Suprapubic skin (tissue), 4 donors: ENCODE measurements around the gene GPRC5A. TPM values are rescaled to one million over a fixed set of nuclear protein-coding genes. Genes with fewer than 3 reads are reported as not detected.

Experiments
- DNase-seq, 2 donors: peaks; one replicate each; pipeline ENCODE4 v3.0.0-alpha.2; 2019; ENCODE audit warnings: low spot score in 2 of 2
- H3K27ac ChIP-seq: fragments of 200-600 bp; sonication (generic); one replicate; pipeline ENCODE4 v1.5.1; 2019
- H3K27me3 ChIP-seq: fragments of 200-600 bp; sonication (generic); one replicate; pipeline ENCODE4 v1.5.1; 2019
- H3K36me3 ChIP-seq: fragments of 200-600 bp; sonication (generic); one replicate; pipeline ENCODE4 v1.5.1; 2019
- H3K4me1 ChIP-seq: fragments of 200-600 bp; sonication (generic); one replicate; pipeline ENCODE4 v1.5.1; 2019
- H3K4me3 ChIP-seq: fragments of 200-600 bp; sonication (generic); one replicate; pipeline ENCODE4 v1.5.1; 2019; ENCODE audit warnings: mild to moderate bottlenecking
- H3K9me3 ChIP-seq: fragments of 200-600 bp; sonication (generic); one replicate; pipeline ENCODE4 v1.5.1; 2019
- EP300 ChIP-seq: sonication (generic); formaldehyde crosslinking; IDR thresholded peaks from one replicate; pipeline ENCODE4 v1.6.1; 2017; ENCODE audit warnings: antibody characterized with exemption
- POLR2A ChIP-seq, 2 donors: fragments of 450-650 bp; IDR thresholded peaks; one replicate each; pipeline ENCODE4 v1.6.1; 2017; ENCODE audit warnings: antibody characterized with exemption in 2 of 2, mild to moderate bottlenecking in 2 of 2, moderate library complexity in 2 of 2
- POLR2AphosphoS5 ChIP-seq, 3 donors: sonication (generic); formaldehyde crosslinking; IDR thresholded peaks; one replicate each; pipeline ENCODE4 v1.6.1; 2017; ENCODE audit warnings: antibody characterized with exemption in 3 of 3
- WGBS: methylation state at CpG from one replicate; pipeline ENCODE4 v1.1.5; 2018; 5-methylcytosine and 5-hydroxymethylcytosine counted together
- total RNA-seq, 4 donors: library from RNA; depleted of rRNA; stranded (reverse); fragments of >200 nt; gene quantifications; one replicate each; pipeline ENCODE4 v1.1.0, GENCODE V29; 2016
- TF ChIP-seq, protein P1 (sequence below), 2 donors: fragments of 200-600 bp in 1 of 2; fragments of 450-650 bp in 1 of 2; sonication (generic) in 1 of 2; IDR thresholded peaks; one replicate each; pipeline ENCODE4 v1.5.1; 2016 to 2019; ENCODE audit warnings: antibody characterized with exemption in 2 of 2, mild to moderate bottlenecking in 1 of 2, moderate library complexity in 1 of 2

The GPRC5A gene
- total RNA-seq, 4 donors from 2014 or later = 4.0 to 11.0 (median 7.2) TPM

DNA sequence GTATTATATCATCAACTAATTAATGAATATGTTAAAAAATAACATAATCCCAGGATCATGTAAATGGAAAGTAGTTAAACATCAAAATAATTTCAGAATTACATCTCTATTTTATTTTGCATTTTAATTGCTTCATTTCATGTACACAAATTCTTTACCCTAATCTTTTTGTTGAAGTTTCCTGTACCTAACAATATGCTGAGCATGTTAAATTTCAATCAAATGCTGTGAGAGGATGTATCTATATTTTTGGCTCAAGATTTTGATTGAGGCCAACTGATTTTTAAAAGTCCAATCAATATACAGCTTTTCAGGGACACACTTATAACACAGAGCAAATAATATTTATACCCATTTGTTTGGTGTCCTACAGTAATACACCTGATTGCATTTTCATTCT lies 54.2 kb downstream of the GPRC5A start:
- Histone ChIP-seq H3K27ac (no peak overlapping the region), H3K27me3 (no peaks in the 10 kb centered on the region), H3K9me3 (no peaks in the 10 kb centered on the region), H3K4me3 (no peak overlapping the region), H3K36me3 (no peaks in the 10 kb centered on the region), H3K4me1 (peaks cover 4% of the 10 kb centered on the region)
- TF ChIP-seq POLR2A (IDR thresholded peaks at IDR 0.05) = no peak
- TF ChIP-seq EP300 = no peak
- TF ChIP-seq, protein P1, sequence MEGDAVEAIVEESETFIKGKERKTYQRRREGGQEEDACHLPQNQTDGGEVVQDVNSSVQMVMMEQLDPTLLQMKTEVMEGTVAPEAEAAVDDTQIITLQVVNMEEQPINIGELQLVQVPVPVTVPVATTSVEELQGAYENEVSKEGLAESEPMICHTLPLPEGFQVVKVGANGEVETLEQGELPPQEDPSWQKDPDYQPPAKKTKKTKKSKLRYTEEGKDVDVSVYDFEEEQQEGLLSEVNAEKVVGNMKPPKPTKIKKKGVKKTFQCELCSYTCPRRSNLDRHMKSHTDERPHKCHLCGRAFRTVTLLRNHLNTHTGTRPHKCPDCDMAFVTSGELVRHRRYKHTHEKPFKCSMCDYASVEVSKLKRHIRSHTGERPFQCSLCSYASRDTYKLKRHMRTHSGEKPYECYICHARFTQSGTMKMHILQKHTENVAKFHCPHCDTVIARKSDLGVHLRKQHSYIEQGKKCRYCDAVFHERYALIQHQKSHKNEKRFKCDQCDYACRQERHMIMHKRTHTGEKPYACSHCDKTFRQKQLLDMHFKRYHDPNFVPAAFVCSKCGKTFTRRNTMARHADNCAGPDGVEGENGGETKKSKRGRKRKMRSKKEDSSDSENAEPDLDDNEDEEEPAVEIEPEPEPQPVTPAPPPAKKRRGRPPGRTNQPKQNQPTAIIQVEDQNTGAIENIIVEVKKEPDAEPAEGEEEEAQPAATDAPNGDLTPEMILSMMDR (IDR thresholded peaks at IDR 0.05) = no peak
- no peak for TF ChIP-seq POLR2AphosphoS5 (IDR thresholded peaks at IDR 0.05)
- no peak for DNase-seq

DNA sequence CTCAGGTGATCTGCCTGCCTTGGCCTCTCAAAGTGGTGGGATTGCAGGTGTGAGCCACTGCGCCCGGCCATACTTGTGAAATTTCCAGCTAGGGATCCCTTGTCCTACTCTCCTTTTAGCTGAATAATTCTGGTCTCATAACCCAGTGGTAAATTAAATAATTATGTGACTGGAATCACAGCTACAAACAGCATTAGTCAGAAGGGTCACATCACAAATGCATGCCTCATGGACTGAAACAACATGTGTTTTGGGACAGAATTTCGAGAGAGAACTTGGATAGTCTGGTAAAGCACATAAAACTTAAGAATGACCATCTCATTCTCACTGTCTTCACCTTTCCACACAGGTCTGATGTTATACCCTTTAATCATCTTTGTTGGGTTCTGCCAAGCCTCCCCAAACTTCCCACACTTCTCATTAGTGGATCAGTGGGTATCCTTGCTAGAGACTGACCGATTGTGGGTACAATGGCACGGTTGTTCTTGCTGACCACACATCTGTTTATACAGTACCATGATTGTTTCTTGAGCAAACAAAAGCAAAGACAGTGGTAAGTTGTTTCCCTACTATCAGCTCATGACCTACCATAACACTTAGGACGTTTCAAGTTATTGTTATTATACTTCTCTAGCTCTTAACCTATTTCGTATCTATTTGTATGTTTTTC lies 55.5 kb downstream of the GPRC5A start:
- DNase-seq = no peak
- 82% methylated on average over 7 of the region's 7 CpGs for WGBS
- H3K9me3 ChIP-seq = no peaks in the 10 kb centered on the region
- H3K4me3 ChIP-seq = no peak overlapping the region
- no peaks in the 10 kb centered on the region for H3K36me3 ChIP-seq
- H3K27ac ChIP-seq = no peak overlapping the region
- no peaks in the 10 kb centered on the region for H3K27me3 ChIP-seq
- H3K4me1 ChIP-seq = peaks cover 4% of the 10 kb centered on the region
- TF ChIP-seq EP300 (no peak), POLR2AphosphoS5 (IDR thresholded peaks at IDR 0.05) (no peak), POLR2A (IDR thresholded peaks at IDR 0.05) (no peak)
- TF ChIP-seq, protein P1 (IDR thresholded peaks at IDR 0.05) = no peak

GRCh38 chr12:12947902-12948301 lies 56.5 kb downstream of the GPRC5A start:
- no peaks in the 10 kb centered on the region for H3K36me3 ChIP-seq
- 71% methylated on average over 4 of the region's 4 CpGs for WGBS
- no peaks in the 10 kb centered on the region for H3K9me3 ChIP-seq
- DNase-seq = no peak
- H3K27ac ChIP-seq = no peak overlapping the region
- no peak for TF ChIP-seq POLR2A (IDR thresholded peaks at IDR 0.05)
- TF ChIP-seq EP300 = no peak
- TF ChIP-seq, protein P1 (IDR thresholded peaks at IDR 0.05) = no peak
- no peak for TF ChIP-seq POLR2AphosphoS5 (IDR thresholded peaks at IDR 0.05)
- no peaks in the 10 kb centered on the region for H3K27me3 ChIP-seq
- no peak overlapping the region for H3K4me3 ChIP-seq
- peaks cover 4% of the 10 kb centered on the region for H3K4me1 ChIP-seq

DNA sequence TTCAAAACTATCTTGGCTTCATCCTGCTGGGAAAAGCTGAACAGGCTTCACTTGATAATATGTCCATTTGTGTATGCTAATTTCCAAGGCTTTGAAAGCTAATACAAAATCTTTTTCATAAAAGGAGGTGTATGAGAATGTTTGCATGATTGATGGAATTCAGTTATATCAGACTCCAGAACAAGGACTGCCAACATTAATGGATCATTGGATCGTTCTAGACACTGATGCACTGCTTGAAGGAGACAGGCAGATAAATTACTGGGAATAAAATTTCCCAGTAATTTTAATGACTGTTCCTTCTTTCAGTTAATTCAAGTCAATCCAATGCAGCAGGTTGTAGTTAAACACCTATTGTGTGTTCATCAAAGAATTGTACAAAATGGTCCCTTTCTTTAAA lies 60.1 kb downstream of the GPRC5A start:
- no peak overlapping the region for H3K4me3 ChIP-seq
- H3K36me3 ChIP-seq = no peaks in the 10 kb centered on the region
- H3K4me1 ChIP-seq = no peaks in the 10 kb centered on the region
- DNase-seq = no peak
- WGBS = 86% methylated on average over 1 of the region's 1 CpG
- no peak for TF ChIP-seq EP300
- TF ChIP-seq, protein P1 (IDR thresholded peaks at IDR 0.05) = no peak
- no peak for TF ChIP-seq POLR2A (IDR thresholded peaks at IDR 0.05)
- no peak for TF ChIP-seq POLR2AphosphoS5 (IDR thresholded peaks at IDR 0.05)
- H3K27me3 ChIP-seq = no peaks in the 10 kb centered on the region
- no peaks in the 10 kb centered on the region for H3K9me3 ChIP-seq
- no peak overlapping the region for H3K27ac ChIP-seq

GRCh38 chr12:12952036-12952435 lies 60.7 kb downstream of the GPRC5A start, which contains the start of gene GPRC5D:
Gene GPRC5D, minus strand, starts transcription at chr12:12952170. Its CDS starts 1,786 bp downstream, at chr12:12950384.
- Histone ChIP-seq H3K4me1 (no peaks in the 10 kb centered on the region), H3K27ac (no peak within 1 kb of the TSS), H3K9me3 (no peaks in the 10 kb centered on the region), H3K36me3 (no peaks in the 10 kb centered on the region), H3K4me3 (no peak within 1 kb of the TSS), H3K27me3 (no peaks in the 10 kb centered on the region)
- no peak for DNase-seq
- TF ChIP-seq EP300 (no peak), POLR2A (IDR thresholded peaks at IDR 0.05) (no peak), POLR2AphosphoS5 (IDR thresholded peaks at IDR 0.05) (no peak)
- TF ChIP-seq, protein P1 (IDR thresholded peaks at IDR 0.05) = no peak
- WGBS = 69% methylated on average over 6 of the region's 6 CpGs
